Endothelial cell (in vitro differentiated cells): Measurements from ENCODE around the gene BARX1. TPM values are rescaled to one million over a fixed set of nuclear protein-coding genes. Genes with fewer than 3 reads are reported as not detected.

Experiments
- DNase-seq: peaks from one replicate; pipeline ENCODE4 v3.0.0; 2021; ENCODE audit warnings: low spot score
- H3K27ac Mint-ChIP-seq: one replicate; pipeline ENCODE4 v1.8.0; 2021; ENCODE audit warnings: mixed read lengths, inconsistent platforms; ENCODE audit not compliant: unreplicated experiment
- H3K27me3 Mint-ChIP-seq: one replicate; pipeline ENCODE4 v1.8.0; 2021; ENCODE audit warnings: mild to moderate bottlenecking, moderate library complexity, mixed read lengths, inconsistent platforms; ENCODE audit not compliant: unreplicated experiment
- H3K36me3 Mint-ChIP-seq: one replicate; pipeline ENCODE4 v1.8.0; 2021; ENCODE audit warnings: mild to moderate bottlenecking, low read depth, mixed read lengths, inconsistent platforms; ENCODE audit not compliant: unreplicated experiment
- H3K4me1 Mint-ChIP-seq: one replicate; pipeline ENCODE4 v1.8.0; 2021; ENCODE audit warnings: mild to moderate bottlenecking, mixed read lengths, inconsistent platforms; ENCODE audit not compliant: unreplicated experiment
- H3K4me3 Mint-ChIP-seq: one replicate; pipeline ENCODE4 v1.8.0; 2021; ENCODE audit warnings: mild to moderate bottlenecking, mixed read lengths, inconsistent platforms; ENCODE audit not compliant: unreplicated experiment
- H3K9me3 Mint-ChIP-seq: one replicate; pipeline ENCODE4 v1.8.0; 2021; ENCODE audit warnings: mixed read lengths, inconsistent platforms; ENCODE audit not compliant: unreplicated experiment
- CTCF ChIP-seq: fragments of 200-600 bp; sonication (generic); IDR thresholded peaks from one replicate; pipeline ENCODE4 v1.5.0; 2021; ENCODE audit warnings: antibody characterized with exemption; ENCODE audit not compliant: unreplicated experiment
- total RNA-seq: library from RNA; stranded (reverse); fragmentation: NEBNext Ultra II Directional; extraction: Animal tissue kit (Norgen Biotek cat#: 25700); gene quantifications from one replicate; pipeline ENCODE4 v1.2.1, GENCODE V29; 2021; ENCODE audit not compliant: unreplicated experiment

Gene BARX1
- total RNA-seq, 1 donor from 2014 or later = 0.51 TPM

GRCh38 chr9:93984860-93985259, 29.7 kb upstream of the BARX1 start:
- TF ChIP-seq CTCF = no peak
- Mint-ChIP-seq H3K4me1 (no peaks in the 10 kb centered on the region), H3K27ac (no peak overlapping the region), H3K4me3 (no peak overlapping the region), H3K9me3 (no peaks in the 10 kb centered on the region), H3K36me3 (no peaks in the 10 kb centered on the region), H3K27me3 (no peaks in the 10 kb centered on the region)
- no peak for DNase-seq

- Mint-ChIP-seq H3K27me3 (no peaks in the 10 kb centered on the region), H3K9me3 (no peaks in the 10 kb centered on the region), H3K4me1 (no peaks in the 10 kb centered on the region), H3K36me3 (no peaks in the 10 kb centered on the region), H3K27ac (no peak overlapping the region), H3K4me3 (no peak overlapping the region)
- DNase-seq = no peak
- TF ChIP-seq CTCF = no peak
These were observed 28.7 kb upstream of the BARX1 start for GRCh38 chr9:93983875-93984274.

GRCh38 chr9:93979721-93980120, 24.6 kb upstream of the BARX1 start:
- TF ChIP-seq CTCF = no peak
- H3K27me3 Mint-ChIP-seq = no peaks in the 10 kb centered on the region
- H3K4me1 Mint-ChIP-seq = no peaks in the 10 kb centered on the region
- no peak for DNase-seq
- H3K27ac Mint-ChIP-seq = no peak overlapping the region
- no peak overlapping the region for H3K4me3 Mint-ChIP-seq
- H3K9me3 Mint-ChIP-seq = no peaks in the 10 kb centered on the region
- no peaks in the 10 kb centered on the region for H3K36me3 Mint-ChIP-seq

- Mint-ChIP-seq H3K4me1 (no peaks in the 10 kb centered on the region), H3K9me3 (no peaks in the 10 kb centered on the region), H3K27ac (no peak overlapping the region), H3K36me3 (no peaks in the 10 kb centered on the region), H3K4me3 (no peak overlapping the region), H3K27me3 (no peaks in the 10 kb centered on the region)
- no peak for DNase-seq
- TF ChIP-seq CTCF = no peak
These were observed 23.4 kb upstream of the BARX1 start for GRCh38 chr9:93978551-93978950.

GRCh38 chr9:93976973-93977372, 21.8 kb upstream of the BARX1 start:
- H3K27me3 Mint-ChIP-seq = peaks cover 3% of the 10 kb centered on the region
- H3K27ac Mint-ChIP-seq = no peak overlapping the region
- DNase-seq = no peak
- TF ChIP-seq CTCF = no peak
- peaks cover 8% of the 10 kb centered on the region for H3K9me3 Mint-ChIP-seq
- no peak overlapping the region for H3K4me3 Mint-ChIP-seq
- H3K4me1 Mint-ChIP-seq = no peaks in the 10 kb centered on the region
- H3K36me3 Mint-ChIP-seq = peaks cover 7% of the 10 kb centered on the region
